Measurements from ENCODE around the gene TCF7. TPM values are rescaled to one million over a fixed set of nuclear protein-coding genes. Genes with fewer than 3 reads are reported as not detected.

Gene TCF7
- polyA plus RNA-seq, 1 experiment: 0.78 TPM

DNA sequence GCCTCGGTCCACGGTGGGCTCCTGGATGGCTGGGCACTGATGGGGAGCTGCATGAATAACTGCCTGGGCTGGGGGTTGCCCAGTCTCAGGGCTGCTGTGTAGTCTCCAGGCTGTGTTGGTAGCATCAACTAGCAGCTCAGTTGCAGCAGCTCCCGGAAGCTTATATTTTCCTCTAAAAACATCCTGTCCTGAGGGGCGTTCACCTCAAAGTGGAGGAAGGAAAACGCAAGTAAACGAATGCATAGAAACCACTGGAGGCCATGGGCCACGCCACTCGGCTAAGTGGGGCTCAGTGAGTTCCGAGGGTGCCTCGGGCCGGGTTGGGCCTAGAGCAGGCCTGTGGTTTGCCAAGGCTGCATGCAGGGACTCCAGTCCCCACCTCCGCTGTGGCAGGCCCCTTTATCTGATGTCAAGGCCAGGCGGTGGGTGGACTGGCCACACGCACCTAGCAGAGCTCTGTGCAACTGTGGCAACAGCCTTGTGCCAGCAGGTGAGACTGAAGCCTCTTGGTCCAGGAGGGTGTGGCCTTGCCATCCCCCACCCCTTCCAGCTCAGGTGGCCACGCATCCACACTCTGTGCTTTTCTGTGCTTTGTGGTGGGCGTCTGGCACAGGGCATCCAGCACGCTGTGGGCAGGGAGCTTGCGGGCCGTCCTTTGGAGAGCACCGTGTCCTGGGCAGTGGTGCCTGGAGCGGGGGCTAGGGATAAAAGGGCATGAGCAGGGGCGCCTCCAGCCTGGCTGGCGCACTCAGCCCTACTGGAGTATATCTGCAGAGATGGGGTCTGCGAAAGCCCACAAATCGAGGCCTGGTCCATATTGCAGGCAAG, 15.1 kb downstream of the TCF7 start:
- TF ChIP-seq, protein P1, sequence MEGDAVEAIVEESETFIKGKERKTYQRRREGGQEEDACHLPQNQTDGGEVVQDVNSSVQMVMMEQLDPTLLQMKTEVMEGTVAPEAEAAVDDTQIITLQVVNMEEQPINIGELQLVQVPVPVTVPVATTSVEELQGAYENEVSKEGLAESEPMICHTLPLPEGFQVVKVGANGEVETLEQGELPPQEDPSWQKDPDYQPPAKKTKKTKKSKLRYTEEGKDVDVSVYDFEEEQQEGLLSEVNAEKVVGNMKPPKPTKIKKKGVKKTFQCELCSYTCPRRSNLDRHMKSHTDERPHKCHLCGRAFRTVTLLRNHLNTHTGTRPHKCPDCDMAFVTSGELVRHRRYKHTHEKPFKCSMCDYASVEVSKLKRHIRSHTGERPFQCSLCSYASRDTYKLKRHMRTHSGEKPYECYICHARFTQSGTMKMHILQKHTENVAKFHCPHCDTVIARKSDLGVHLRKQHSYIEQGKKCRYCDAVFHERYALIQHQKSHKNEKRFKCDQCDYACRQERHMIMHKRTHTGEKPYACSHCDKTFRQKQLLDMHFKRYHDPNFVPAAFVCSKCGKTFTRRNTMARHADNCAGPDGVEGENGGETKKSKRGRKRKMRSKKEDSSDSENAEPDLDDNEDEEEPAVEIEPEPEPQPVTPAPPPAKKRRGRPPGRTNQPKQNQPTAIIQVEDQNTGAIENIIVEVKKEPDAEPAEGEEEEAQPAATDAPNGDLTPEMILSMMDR (IDR thresholded peaks at IDR 0.05; ENCODE audit: insufficient read depth, low read depth, low read length): no peak
- POLR2A ChIA-PET: no interaction called here
- CTCF ChIA-PET: interaction anchor here (1.8 to 9.2 kb wide), 3 partner anchors 12 to 90 kb away, joined by 4 to 105 read pairs (median 19); no protein-coding TSS in a partner anchor
- no peak overlapping the region for H3K4me3 ChIP-seq (ENCODE audit: low read depth, low read length)
- peaks cover 15% of the 10 kb centered on the region for H3K36me3 ChIP-seq (ENCODE audit: control insufficient read depth, insufficient read depth, low read length)
- no peak for DNase-seq (ENCODE audit: low read depth)
- H3K27me3 ChIP-seq (ENCODE audit: control insufficient read depth, insufficient read depth, low read length): no peaks in the 10 kb centered on the region

DNA sequence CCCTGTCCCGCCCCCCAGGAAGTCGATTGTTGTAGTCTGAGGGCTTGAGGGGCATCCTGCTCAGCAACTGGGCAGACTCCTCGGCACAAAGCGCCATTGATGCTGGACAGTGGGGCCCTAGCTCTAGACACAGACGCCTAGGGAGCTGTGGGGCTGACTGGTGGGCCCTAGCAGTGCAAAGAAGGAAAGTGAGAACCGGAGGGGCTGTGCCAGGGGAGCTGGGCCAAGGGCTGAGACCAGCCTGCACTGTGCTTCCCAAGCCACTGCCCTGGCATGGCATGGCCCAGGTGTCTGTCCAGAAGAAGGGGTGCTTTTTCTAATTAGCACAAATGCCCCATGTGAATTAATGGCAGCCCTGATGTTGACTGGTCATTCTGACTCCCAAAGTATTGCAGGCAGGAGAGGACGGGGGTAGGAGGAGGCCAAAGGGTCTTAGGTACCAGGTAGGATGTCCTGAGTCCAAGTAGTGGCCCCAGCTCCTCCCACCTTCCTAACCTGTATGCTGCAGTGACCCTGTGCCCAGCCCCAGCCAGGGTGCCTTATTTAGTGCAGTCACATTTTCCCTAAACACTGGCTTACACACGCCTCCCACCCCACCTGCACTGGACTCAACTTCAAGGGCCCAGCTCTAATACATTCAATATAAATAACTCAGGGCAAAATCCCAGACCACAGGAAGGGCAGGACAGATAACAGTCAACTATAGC, 15.9 kb downstream of the TCF7 start:
- Histone ChIP-seq H3K4me3 (ENCODE audit: low read depth, low read length) (no peak overlapping the region), H3K27me3 (ENCODE audit: control insufficient read depth, insufficient read depth, low read length) (no peaks in the 10 kb centered on the region), H3K36me3 (ENCODE audit: control insufficient read depth, insufficient read depth, low read length) (peaks cover 15% of the 10 kb centered on the region)
- CTCF ChIA-PET: interaction anchor here (1.8 to 9.2 kb wide), 3 partner anchors 11 to 91 kb away, joined by 4 to 105 read pairs (median 19); no protein-coding TSS in a partner anchor
- DNase-seq (ENCODE audit: low read depth): no peak
- POLR2A ChIA-PET: no interaction called here
- TF ChIP-seq, protein P1 (IDR thresholded peaks at IDR 0.05; ENCODE audit: insufficient read depth, low read depth, low read length): no peak

DNA sequence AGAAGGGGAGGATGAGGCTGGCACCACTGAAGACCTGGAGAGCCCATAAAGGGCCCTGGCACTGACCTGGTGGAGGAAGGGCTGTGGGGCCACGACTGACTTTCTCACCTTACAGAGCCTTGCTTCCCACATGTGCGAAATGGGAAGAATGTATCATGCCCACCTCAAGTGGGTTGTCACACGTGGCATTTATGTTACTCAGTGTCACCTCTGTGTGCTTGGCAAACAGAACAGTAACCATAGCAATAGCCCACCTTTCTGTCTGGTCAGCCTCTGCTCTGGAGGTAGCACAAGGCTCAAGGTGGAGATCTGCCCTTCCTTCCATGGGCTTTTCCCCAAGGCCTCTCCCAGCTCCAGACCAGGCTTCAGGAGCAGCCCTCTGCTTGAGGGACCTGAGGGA, 16.7 kb downstream of the TCF7 start:
- DNase-seq (ENCODE audit: low read depth): no peak
- POLR2A ChIA-PET: no interaction called here
- TF ChIP-seq, protein P1 (IDR thresholded peaks at IDR 0.05; ENCODE audit: insufficient read depth, low read depth, low read length): no peak
- CTCF ChIA-PET: interaction anchor here (1.8 to 17.5 kb wide), 3 partner anchors 10 to 87 kb away, joined by 4 to 381 read pairs (median 105); no protein-coding TSS in a partner anchor
- Histone ChIP-seq H3K36me3 (ENCODE audit: control insufficient read depth, insufficient read depth, low read length) (peaks cover 18% of the 10 kb centered on the region), H3K4me3 (ENCODE audit: low read depth, low read length) (no peak overlapping the region), H3K27me3 (ENCODE audit: control insufficient read depth, insufficient read depth, low read length) (no peaks in the 10 kb centered on the region)

DNA sequence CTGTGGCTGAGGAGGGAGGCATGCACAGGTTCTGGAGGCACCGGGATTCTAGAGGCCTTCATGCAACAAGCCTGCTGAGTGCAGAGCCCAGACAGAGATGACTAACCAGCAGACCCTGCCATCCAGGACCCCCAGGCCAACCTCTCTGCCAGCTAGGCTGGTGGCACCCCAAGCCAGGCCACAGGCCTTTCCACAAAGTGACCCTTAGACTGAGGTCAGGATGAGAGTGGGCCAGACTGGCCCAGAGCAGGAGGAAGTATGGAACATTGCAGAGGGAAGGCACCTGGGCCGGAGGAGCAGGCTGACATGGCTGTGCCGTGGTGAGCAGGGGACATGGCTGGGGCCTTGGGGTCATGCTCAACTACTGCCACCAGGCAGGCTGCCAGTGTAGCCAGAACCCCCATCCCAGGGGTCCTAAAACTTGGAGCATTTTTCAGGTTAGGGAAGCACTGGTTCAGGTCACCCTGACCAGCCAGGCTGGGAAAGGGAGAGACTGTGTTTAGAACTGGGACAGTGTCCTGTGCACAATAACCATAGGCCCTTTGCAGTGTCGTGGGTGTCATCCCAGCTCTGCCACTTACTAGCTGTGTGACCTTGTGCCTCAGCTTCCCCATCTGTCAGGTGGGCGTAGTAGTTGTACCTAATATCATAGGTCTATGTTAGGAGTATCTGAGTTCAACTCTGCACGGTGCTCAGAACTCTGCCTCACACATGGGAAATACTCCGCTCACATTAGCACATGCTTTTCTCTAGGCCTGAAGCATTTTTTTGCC, 17.3 kb downstream of the TCF7 start:
- POLR2A ChIA-PET: no interaction called here
- H3K27me3 ChIP-seq (ENCODE audit: control insufficient read depth, insufficient read depth, low read length): no peaks in the 10 kb centered on the region
- CTCF ChIA-PET: interaction anchor here (9.2 to 17.5 kb wide), 2 partner anchors 10 to 87 kb away, joined by 105 to 381 read pairs; no protein-coding TSS in a partner anchor

More for the DNA sequence above, 17.3 kb downstream of the TCF7 start:
- TF ChIP-seq, protein P1 (IDR thresholded peaks at IDR 0.05; ENCODE audit: insufficient read depth, low read depth, low read length): no peak
- Histone ChIP-seq H3K36me3 (ENCODE audit: control insufficient read depth, insufficient read depth, low read length) (peaks cover 21% of the 10 kb centered on the region), H3K4me3 (ENCODE audit: low read depth, low read length) (no peak overlapping the region)
- DNase-seq (ENCODE audit: low read depth): no peak

All from BJ (cell line).